GM04503 (cell line): ENCODE measurements around the gene TADA3.
"Not testable (repeated sequence)": the region's sequence is repeated elsewhere in the genome, so short reads cannot be mapped to it uniquely, and the experiment has no call there.

Source experiments
- DNase-seq: peaks from one replicate; pipeline ENCODE4 v3.0.0-alpha.2; 2012; ENCODE audit warnings: low read depth

Gene TADA3

GRCh38 chr3:9783954-9784353, 8.3 kb downstream of the TADA3 start:
- no peak for DNase-seq

DNA sequence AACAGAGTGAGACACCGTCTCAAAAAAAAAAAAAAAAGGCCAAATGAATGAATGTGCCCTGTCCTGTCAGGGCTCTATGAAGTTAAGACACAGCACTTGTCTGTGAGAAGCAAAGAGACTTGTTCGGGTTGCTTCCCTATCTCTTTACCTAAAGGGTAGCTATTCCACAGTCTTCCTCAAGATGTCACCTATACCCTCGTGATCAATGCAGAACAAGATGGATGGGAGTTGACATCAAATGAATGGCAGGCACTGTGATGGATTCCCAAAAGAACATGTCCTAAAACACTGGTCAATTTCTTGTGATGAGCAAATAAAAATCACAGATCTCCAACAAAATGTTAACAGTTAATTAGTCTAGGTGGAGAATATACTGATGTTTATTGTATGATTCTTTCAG, 9.5 kb downstream of the TADA3 start:
- no peak for DNase-seq

DNA sequence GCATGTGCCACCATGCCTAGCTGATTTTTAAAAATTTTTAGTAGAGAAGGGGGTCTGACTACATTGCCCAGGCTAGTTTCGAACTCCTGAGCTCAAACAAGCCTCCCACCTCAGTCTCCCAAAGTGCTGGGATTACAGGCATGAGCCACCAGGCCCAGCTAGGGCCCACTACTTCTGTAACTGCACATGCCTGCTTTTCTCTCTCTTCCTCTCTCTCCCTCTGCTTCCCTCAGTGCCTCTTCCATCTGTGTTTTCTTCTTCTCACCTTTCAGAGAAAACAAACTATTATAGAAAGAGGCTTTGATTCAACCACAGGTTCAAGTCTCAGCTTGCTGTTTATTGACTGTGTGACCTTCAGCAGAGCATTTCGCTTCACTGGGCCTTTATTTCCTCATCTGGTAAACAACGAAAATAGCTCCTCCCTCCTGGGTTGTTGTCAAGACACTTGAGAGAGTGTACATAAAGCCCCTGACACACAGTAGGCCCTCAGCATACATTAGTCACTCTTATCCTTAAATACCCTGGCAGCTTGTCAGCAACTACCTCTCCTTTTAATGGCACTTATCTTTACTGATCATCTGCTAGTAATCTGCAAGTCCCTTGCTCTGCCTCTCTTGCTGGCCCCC, 10.2 kb downstream of the TADA3 start:
- DNase-seq, result no peak

GRCh38 chr3:9781551-9781950, 10.7 kb downstream of the TADA3 start:
- DNase-seq, result no peak

GRCh38 chr3:9780910-9781309, 11.4 kb downstream of the TADA3 start:
- no peak for DNase-seq

- DNase-seq, result no peak
These were observed 11.8 kb downstream of the TADA3 start for GRCh38 chr3:9780458-9780812.

- no peak for DNase-seq
These were observed 12.4 kb downstream of the TADA3 start for GRCh38 chr3:9779721-9780457.

GRCh38 chr3:9779075-9779593, 13.1 kb downstream of the TADA3 start:
- DNase-seq, result no peak

- peak; percentile 35 for DNase-seq
These were observed 13.9 kb downstream of the TADA3 start for GRCh38 chr3:9778143-9779074.

DNA sequence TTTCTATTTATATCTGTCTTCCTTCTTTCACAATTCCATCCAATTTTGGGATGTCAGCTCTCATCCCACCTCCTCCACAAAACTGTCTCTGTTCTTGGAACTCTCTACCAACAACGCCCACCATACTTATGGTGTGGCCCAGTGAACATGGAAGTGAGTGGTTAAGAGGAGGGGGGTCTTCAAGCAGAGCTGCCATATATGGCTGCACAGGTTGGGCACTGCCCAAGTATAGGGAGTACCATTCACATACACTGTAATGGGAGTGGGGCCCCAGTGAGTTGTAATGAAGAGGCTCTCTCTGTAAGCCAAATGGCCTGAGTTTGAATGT, 14.6 kb downstream of the TADA3 start:
- no peak for DNase-seq

- DNase-seq, result no peak
These were observed 15.2 kb downstream of the TADA3 start for GRCh38 chr3:9776896-9777693.

GRCh38 chr3:9771007-9771406, 21.3 kb downstream of the TADA3 start:
- not testable (repeated sequence) for DNase-seq

DNA sequence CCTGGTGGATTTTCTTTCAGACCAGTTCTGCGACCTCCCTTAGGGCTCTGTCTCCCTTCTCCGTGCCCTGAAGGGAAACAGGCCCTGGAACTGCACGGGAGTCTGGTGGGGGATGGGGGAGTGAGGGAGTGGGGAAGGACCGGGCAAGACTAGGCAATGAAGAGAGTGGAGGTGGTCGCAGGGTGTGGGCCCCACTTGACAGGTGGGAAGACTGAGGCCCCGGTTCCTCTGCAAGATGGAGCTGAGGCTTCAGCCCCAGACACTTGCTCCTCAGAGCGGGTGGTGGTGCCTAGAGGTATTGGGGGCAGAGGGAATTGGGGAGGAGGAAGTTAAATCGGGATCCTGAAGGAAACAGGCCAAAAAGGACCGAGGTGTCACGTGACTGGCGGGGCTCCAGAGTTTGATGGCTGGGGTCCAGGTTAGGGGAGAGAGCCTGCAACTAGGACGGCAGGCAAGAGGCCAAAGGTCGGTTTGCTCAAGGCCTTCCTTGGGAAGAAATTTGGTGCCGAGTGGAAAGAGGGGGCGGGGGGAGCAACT, 21.9 kb downstream of the TADA3 start:
- no peak for DNase-seq

- no peak for DNase-seq
These were observed 22.6 kb downstream of the TADA3 start, which contains the start of gene CAMK1 for GRCh38 chr3:9769426-9770275. TSS of gene CAMK1 (minus strand) at chr3:9769947. CDS start at chr3:9767749, 2,198 bp downstream.

DNA sequence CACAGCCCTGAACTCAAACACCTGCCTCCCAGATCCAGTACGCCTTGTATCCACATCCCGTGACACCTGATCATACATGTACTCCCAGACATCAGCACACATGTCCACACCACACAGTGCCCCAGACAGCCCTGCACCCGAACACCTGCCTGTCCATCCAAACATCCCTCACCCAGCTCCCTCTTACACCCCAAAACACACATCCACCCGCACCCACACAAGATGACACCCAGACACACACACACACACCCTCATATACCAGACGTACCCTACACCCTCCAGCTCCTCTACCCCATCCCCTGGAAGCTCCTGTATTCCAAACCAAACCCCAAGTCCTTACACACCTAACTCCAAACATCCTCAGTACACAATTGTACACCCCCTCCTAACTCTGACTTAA, 23.3 kb downstream of the TADA3 start:
- no peak for DNase-seq

- no peak for DNase-seq
These were observed 24.0 kb downstream of the TADA3 start for GRCh38 chr3:9768141-9768775.

- DNase-seq, result no peak
These were observed 24.9 kb downstream of the TADA3 start for GRCh38 chr3:9767418-9767817.

DNA sequence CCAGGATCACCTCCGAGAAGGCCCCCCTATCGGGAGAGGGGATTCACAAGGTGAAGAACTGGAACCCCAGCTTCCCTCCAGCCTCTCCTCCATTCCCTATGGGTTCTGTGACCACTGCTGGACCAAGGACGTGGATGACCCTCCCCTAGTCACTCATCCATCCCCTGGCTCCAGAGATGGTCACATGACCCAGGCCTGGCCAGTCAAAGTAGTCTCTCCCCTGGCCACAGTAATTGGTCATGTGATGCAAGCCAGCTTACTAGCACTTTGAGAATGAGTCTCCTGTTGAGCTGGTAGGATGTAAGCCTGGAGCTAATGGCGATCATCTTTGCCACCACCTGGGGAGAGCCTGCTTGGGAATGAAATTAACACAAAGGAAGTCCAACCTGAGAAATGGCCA, 26.4 kb downstream of the TADA3 start:
- DNase-seq, result no peak

DNA sequence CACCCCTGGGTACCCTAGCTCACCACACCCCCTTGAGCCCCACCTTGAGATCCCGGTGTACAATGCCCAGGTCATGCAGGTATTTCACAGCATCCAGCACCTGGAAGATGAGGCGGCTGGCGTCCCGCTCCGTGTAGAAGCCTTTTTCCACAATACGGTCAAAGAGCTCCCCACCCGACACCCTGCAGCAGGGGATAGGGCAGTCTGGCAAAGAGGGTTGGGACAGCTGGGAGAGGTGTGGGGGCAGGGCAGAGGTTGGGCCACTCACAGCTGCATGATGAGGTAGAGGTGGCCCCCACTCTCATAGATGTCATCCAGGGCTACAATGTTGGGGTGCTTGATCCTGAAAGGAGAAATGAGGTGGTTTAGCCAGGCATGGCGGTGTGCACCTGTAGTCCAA, 29.4 kb downstream of the TADA3 start:
- no peak for DNase-seq

- no peak for DNase-seq
These were observed 30.4 kb downstream of the TADA3 start for GRCh38 chr3:9761919-9762318.
